HCT116 (cell line): ENCODE measurements around the gene ZNF416. TPM values are rescaled to one million over a fixed set of nuclear protein-coding genes. Genes with fewer than 3 reads are reported as not detected.

ENCODE experiments used
- ATAC-seq: fragments of 200-7000 bp; cut with Tn5 transposase; 2 replicates; pipeline ENCODE4 v1.9.1; 2020; ENCODE audit warnings: mild to moderate bottlenecking, moderate library complexity
- BruUV-seq: library from RNA; stranded (reverse); fragments of 400-500 nt; replicated peaks from 2 replicates; lab custom pipeline; 2021; lab: Mats Ljungman, UMichigan
- CTCF ChIA-PET: fragments of 300-600 bp; sonication (Branson Sonifier 250); formaldehyde crosslinking; loops from one replicate; lab custom pipeline; 2021; ENCODE audit warnings: antibody characterized with exemption; lab: Charles Lee
- POLR2A ChIA-PET: fragments of 300-600, 350-600 bp; sonication (Branson Sonifier 250); formaldehyde crosslinking; loops from one replicate; lab custom pipeline; 2021; ENCODE audit warnings: antibody characterized with exemption; lab: Charles Lee
- RAD21 ChIA-PET, 2 experiments: fragments of 300-600 bp; sonication (Branson Sonifier 250); formaldehyde crosslinking; loops; one replicate each; lab custom pipeline; 2023; ENCODE audit warnings: low total read pairs in 2 of 2; ENCODE audit not compliant: uncharacterized antibody in 2 of 2, unreplicated experiment in 2 of 2, low non-redundant PET in 1 of 2; lab: Charles Lee
- DNase-seq: peaks from one replicate; pipeline ENCODE4 v3.0.0-alpha.2; 2010; ENCODE audit warnings: low read depth, low spot score
- H2AFZ ChIP-seq: fragments of 200-600 bp; shearing (Covaris generic), sonication (generic); 2 replicates; pipeline ENCODE4 v1.6.1; 2017; ENCODE audit warnings: low read depth, mixed run types, mixed read lengths, antibody characterized with exemption, low read length; ENCODE audit not compliant: poor library complexity, severe bottlenecking
- H3K27ac ChIP-seq: 2 replicates; pipeline ENCODE4 v1.5.1; 2012; ENCODE audit warnings: low read depth, low read length
- H3K27me3 ChIP-seq: fragments of 200-600 bp; sonication (generic); 2 replicates; pipeline ENCODE4 v1.6.1; 2016; ENCODE audit warnings: mixed run types, low read length, mixed read lengths; ENCODE audit not compliant: insufficient read depth
- H3K36me3 ChIP-seq, 2 experiments: fragments of 200-500 bp in 1 of 2; fragments of 200-600 bp in 1 of 2; sonication (Bioruptor generic) in 1 of 2; sonication (generic) in 1 of 2; 2 replicates each; pipeline versions ENCODE4 v1.5.1 to v1.6.1; 2014 to 2016; ENCODE audit warnings: low read length in 2 of 2, inconsistent platforms in 1 of 2, mixed read lengths in 1 of 2, mixed run types in 1 of 2; ENCODE audit not compliant: insufficient read depth in 2 of 2, control insufficient read depth in 1 of 2
- H3K4me1 ChIP-seq, 2 experiments: fragments of 200-600 bp in 1 of 2; sonication (generic) in 1 of 2; 2 replicates each; pipeline versions ENCODE4 v1.5.1 to v1.6.1; 2012 to 2017; ENCODE audit warnings: low read length in 2 of 2, inconsistent platforms in 1 of 2, mild to moderate bottlenecking in 1 of 2, mixed read lengths in 1 of 2, mixed run types in 1 of 2, moderate library complexity in 1 of 2; ENCODE audit not compliant: insufficient read depth in 2 of 2, control insufficient read depth in 1 of 2
- H3K4me2 ChIP-seq: fragments of 200-600 bp; sonication (generic); 2 replicates; pipeline ENCODE4 v1.6.1; 2017; ENCODE audit warnings: mixed run types, low read length, mixed read lengths
- H3K4me3 ChIP-seq, 2 experiments: fragments of 200-600 bp in 1 of 2; sonication (generic) in 1 of 2; replicated peaks in 1 of 2; 2 replicates each; pipeline ENCODE4 v1.5.1; 2011 to 2016; ENCODE audit warnings: low read length in 2 of 2, control low read depth in 1 of 2, low read depth in 1 of 2, mild to moderate bottlenecking in 1 of 2, mixed read lengths in 1 of 2, mixed run types in 1 of 2
- H3K79me2 ChIP-seq: fragments of 200-600 bp; sonication (generic); 2 replicates; pipeline ENCODE4 v1.6.1; 2017; ENCODE audit warnings: mild to moderate bottlenecking, mixed run types, low read length, moderate library complexity, mixed read lengths; ENCODE audit not compliant: insufficient read depth
- H3K9ac ChIP-seq: fragments of 200-600 bp; sonication (generic); 2 replicates; pipeline ENCODE4 v1.6.1; 2016; ENCODE audit warnings: low read length, mixed read lengths
- H3K9me2 ChIP-seq: fragments of 200-600 bp; sonication (generic), shearing (Covaris generic); 2 replicates; pipeline ENCODE4 v1.6.1; 2017; ENCODE audit warnings: mixed run types, mild to moderate bottlenecking, moderate library complexity; ENCODE audit not compliant: insufficient read depth
- H3K9me3 ChIP-seq, 2 experiments: fragments of 200-500 bp in 1 of 2; fragments of 200-600 bp in 1 of 2; sonication (Bioruptor generic) in 1 of 2; sonication (generic) in 1 of 2; 2 replicates each; pipeline ENCODE4 v1.6.1; 2014 to 2017; ENCODE audit warnings: low read length in 2 of 2, mixed read lengths in 2 of 2, inconsistent platforms in 1 of 2, low read depth in 1 of 2, mild to moderate bottlenecking in 1 of 2, mixed run types in 1 of 2, moderate library complexity in 1 of 2; ENCODE audit not compliant: control insufficient read depth in 1 of 2, insufficient read depth in 1 of 2
- H4K20me1 ChIP-seq: fragments of 200-600 bp; sonication (generic), shearing (Covaris generic); 2 replicates; pipeline ENCODE4 v1.6.1; 2017; ENCODE audit warnings: mixed run types, mild to moderate bottlenecking, moderate library complexity; ENCODE audit not compliant: insufficient read depth
- ELF1 ChIP-seq: IDR thresholded peaks from 2 replicates; pipeline ENCODE4 v1.6.1; 2012; ENCODE audit warnings: low read depth, borderline replicate concordance
- EZH2phosphoT487 ChIP-seq: fragments of 200-600 bp; IDR thresholded peaks from 2 replicates; pipeline ENCODE4 v1.6.1; 2018; ENCODE audit warnings: antibody characterized with exemption, borderline replicate concordance
- JUND ChIP-seq: IDR thresholded peaks from 2 replicates; pipeline ENCODE4 v1.6.1; 2012
- POLR2AphosphoS5 ChIP-seq: IDR thresholded peaks from 2 replicates; pipeline ENCODE4 v1.6.1; 2011; ENCODE audit warnings: mild to moderate bottlenecking, low read depth, low read length, moderate library complexity
- SIN3A ChIP-seq: IDR thresholded peaks from 2 replicates; pipeline ENCODE4 v1.6.1; 2012; ENCODE audit warnings: low read depth
- SP1 ChIP-seq: IDR thresholded peaks from 2 replicates; pipeline ENCODE4 v1.6.1; 2012; ENCODE audit warnings: low read depth
- YY1 ChIP-seq: IDR thresholded peaks from 2 replicates; pipeline ENCODE4 v1.6.1; 2011; ENCODE audit warnings: low read length, low read depth, moderate library complexity, mild to moderate bottlenecking; ENCODE audit not compliant: insufficient replicate concordance; ENCODE audit errors: extremely low read depth
- ZFX ChIP-seq: fragments of 450-650 bp; IDR thresholded peaks from 2 replicates; pipeline ENCODE4 v1.6.1; 2017
- intact Hi-C: fragments of 100-400 bp; cut with micrococcal nuclease; formaldehyde crosslinking; loops from 2 replicates; pipeline ENCODE4 v1.10.0; 2022
- total RNA-seq: library from RNA; stranded (reverse); gene quantifications from one replicate; pipeline ENCODE4 v1.2.1, GENCODE V29; 2021; ENCODE audit not compliant: unreplicated experiment
- TF ChIP-seq, protein P1 (sequence below), 3 experiments: fragments of 200-600 bp in 1 of 3; sonication (generic) in 1 of 3; IDR thresholded peaks in 2 of 3; conservative IDR thresholded peaks in 1 of 3; 2 replicates each; pipeline ENCODE4 v1.5.1; 2012 to 2017; ENCODE audit warnings: low read depth in 2 of 3, low read length in 2 of 3, antibody characterized with exemption in 1 of 3, borderline replicate concordance in 1 of 3, control low read depth in 1 of 3, mild to moderate bottlenecking in 1 of 3, mixed read lengths in 1 of 3, mixed run types in 1 of 3, moderate library complexity in 1 of 3; ENCODE audit not compliant: insufficient read depth in 1 of 3
- TF ChIP-seq, protein P2 (sequence below): IDR thresholded peaks from 2 replicates; pipeline ENCODE4 v1.6.1; 2012

Gene ZNF416
- total RNA-seq, 1 experiment from 2014 or later = 4.0 TPM

DNA sequence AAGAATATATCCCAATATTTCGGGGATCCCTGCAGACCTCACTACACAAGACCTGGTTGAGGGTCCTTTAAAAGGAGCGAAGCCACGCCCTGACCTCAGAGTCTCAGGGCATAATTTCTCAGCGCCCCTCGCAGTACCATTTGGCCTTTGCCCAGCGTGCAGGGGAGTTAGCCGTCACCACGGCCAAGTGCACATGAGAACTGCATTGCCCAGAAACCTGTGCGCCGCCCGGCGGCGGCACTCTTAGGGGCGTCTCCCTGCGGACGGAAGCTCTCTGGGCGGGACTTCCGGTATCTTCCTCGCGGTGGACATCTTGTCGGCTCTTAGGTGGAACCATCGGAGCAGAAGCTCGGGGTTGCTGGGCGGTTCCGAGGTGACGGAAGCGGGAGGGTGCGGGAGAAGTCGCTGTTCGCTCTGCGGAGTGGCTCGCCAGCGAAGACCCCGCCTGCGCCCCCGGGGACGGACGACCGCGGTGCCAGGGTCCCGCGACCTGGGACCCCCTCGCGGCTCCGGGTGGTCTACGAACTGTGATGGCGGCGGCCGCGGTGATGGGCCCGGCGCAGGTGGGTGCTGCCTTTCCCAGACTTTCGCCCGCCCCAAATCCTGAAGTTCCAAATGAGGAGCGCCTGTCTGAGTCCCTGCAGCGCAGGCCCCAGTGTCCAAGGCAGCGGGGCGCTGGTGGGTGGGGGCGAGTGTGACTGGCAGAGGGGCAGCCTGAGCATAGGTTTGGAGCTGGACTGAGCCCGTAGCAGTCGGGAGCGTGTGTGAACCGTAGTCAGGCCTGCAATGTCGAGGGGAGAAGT is 35.4 kb upstream of the ZNF416 start, which contains the start of gene ZNF134:
Gene ZNF134, plus strand, starts transcription at position 302 of the 803 bp plus-strand sequence. CDS start 5,227 bp downstream, outside the sequence.
- H3K27ac ChIP-seq = peak within 1 kb of the TSS; percentile 52
- peak; percentile 86 for DNase-seq

More for the DNA sequence above, 35.4 kb upstream of the ZNF416 start, which contains the start of gene ZNF134:
- H3K9me3 ChIP-seq = peaks cover 29 to 49% of the 10 kb centered on the region in 2 experiments; a peak in 3 of 4 replicates
- H3K9me2 ChIP-seq = no peaks in the 10 kb centered on the region
- TF ChIP-seq, protein P1, sequence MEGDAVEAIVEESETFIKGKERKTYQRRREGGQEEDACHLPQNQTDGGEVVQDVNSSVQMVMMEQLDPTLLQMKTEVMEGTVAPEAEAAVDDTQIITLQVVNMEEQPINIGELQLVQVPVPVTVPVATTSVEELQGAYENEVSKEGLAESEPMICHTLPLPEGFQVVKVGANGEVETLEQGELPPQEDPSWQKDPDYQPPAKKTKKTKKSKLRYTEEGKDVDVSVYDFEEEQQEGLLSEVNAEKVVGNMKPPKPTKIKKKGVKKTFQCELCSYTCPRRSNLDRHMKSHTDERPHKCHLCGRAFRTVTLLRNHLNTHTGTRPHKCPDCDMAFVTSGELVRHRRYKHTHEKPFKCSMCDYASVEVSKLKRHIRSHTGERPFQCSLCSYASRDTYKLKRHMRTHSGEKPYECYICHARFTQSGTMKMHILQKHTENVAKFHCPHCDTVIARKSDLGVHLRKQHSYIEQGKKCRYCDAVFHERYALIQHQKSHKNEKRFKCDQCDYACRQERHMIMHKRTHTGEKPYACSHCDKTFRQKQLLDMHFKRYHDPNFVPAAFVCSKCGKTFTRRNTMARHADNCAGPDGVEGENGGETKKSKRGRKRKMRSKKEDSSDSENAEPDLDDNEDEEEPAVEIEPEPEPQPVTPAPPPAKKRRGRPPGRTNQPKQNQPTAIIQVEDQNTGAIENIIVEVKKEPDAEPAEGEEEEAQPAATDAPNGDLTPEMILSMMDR (IDR thresholded peaks at IDR 0.05 in 2 of 3, conservative IDR thresholded peaks at IDR 0.05 in 1 of 3; ENCODE audit: borderline replicate concordance in 1 of 3, insufficient read depth in 1 of 3, low read depth in 2 of 3, low read length in 2 of 3) = peak in 1 of 3 experiments; percentile 53; a peak in 2 of 6 replicates
- TF ChIP-seq SP1 (0 out of 2 replicates have a peak, but pooled peaks have one; percentile 13), JUND (no peak), ELF1 (no peak), YY1 (peak; percentile 81), EZH2phosphoT487 (no peak), ZFX (peak; percentile 43), POLR2AphosphoS5 (peak; percentile 61), SIN3A (no peak)
- TF ChIP-seq, protein P2, sequence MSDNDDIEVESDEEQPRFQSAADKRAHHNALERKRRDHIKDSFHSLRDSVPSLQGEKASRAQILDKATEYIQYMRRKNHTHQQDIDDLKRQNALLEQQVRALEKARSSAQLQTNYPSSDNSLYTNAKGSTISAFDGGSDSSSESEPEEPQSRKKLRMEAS = peak; percentile 51
- TF ChIP-seq, all 23 proteins: peak for 6
- Histone ChIP-seq H3K4me1 (peaks cover 3 to 12% of the 10 kb centered on the region in 2 experiments; a peak in 3 of 4 replicates), H3K9ac (peak within 1 kb of the TSS; percentile 54; the same call in 1 of the 2 replicates), H4K20me1 (no peaks in the 10 kb centered on the region), H3K79me2 (peaks cover 20% of the 10 kb centered on the region; the same call in 1 of the 2 replicates), H3K36me3 (peaks cover 2 to 10% of the 10 kb centered on the region in 2 experiments; a peak in 3 of 4 replicates), H3K4me2 (peak within 1 kb of the TSS; percentile 83), H2AFZ (peak within 1 kb of the TSS; percentile 42), H3K4me3 (peak within 1 kb of the TSS; percentile 80), H3K27me3 (no peaks in the 10 kb centered on the region)
- CTCF ChIA-PET = no interaction called here
- BruUV-seq = TSS peak; percentile 66
- RAD21 ChIA-PET = no interaction called here
- POLR2A ChIA-PET = no interaction called here
- intact Hi-C loops = loop anchor here (1.0 kb wide), 1 partner anchor 36 kb away; the partner anchor contains the start of gene ZNF416
- ATAC-seq = peak; percentile 97
